NCI-H2081 (cell line): Measurements from ENCODE around the gene AVEN.
"Not testable (repeated sequence)": the region's sequence is repeated elsewhere in the genome, so short reads cannot be mapped to it uniquely, and the experiment has no call there.

ENCODE experiments used
- DNase-seq, 2 experiments: peaks; one replicate each; lab custom pipeline; 2025; lab: John Stamatoyannopoulos, UW

The AVEN gene

GRCh38 chr15:33848011-33848410, 191.0 kb downstream of the AVEN start:
- no peak for DNase-seq

DNA sequence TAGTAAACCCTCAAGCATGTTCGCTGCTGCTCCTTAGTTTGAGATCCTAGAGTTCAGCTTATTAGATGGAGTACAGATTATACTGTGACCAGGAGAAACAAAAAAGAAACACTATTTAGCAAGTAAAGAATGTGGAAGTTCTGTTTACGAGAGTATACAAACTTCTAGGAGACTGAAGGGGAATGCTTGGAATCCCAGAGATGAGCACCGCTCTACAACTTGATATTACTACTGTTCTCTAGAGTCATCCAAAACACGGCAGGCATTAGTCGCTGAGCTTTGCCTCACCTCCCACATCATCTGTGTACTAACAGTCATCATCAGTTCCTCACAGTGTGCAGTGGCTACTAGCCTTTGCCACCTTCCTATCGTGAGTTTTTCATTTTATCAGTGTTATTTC, 192.1 kb downstream of the AVEN start:
- DNase-seq: no peak

GRCh38 chr15:33846142-33846541, 192.9 kb downstream of the AVEN start:
- DNase-seq: no peak

DNA sequence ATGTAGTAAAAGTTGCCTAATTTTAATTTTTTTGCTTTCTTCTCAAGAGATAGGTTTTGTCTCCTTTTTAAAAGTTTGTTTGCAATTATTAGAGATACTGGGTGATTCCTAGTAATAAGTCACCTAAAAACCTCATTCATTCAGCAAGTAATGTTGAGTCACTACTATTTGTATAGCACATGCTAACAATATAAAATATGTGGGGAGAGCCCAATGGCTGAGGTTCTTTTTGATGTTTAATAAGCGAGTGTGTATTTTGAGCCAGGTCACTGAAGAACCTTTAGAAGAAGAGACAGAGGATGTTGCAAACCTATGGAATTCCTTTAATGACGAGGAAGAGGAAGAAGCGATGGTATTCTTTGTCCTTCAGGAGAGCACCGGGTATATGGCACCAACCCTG, 194.4 kb downstream of the AVEN start:
- no peak for DNase-seq

DNA sequence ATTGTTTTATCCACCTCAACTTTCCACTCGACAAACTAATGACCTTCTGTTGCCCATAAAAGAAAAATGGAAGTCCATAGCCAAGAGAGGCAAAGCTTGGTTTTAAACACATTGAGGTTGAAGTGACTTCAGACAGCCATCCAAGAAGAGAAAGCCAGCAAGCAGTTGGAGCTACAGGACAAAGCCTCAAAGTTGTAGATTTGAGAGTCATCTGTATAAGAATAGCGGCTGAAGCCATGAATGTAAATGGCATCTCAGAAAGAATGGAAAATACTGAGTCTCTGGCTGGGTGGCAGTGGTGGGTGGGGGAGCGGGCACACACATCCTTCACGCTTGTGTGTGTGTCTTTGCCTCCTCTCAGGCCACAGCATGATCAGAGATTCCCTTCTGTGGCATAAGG, 194.8 kb downstream of the AVEN start:
- no peak for DNase-seq

- no peak for DNase-seq
Measured at GRCh38 chr15:33840615-33841014, 198.4 kb downstream of the AVEN start.

DNA sequence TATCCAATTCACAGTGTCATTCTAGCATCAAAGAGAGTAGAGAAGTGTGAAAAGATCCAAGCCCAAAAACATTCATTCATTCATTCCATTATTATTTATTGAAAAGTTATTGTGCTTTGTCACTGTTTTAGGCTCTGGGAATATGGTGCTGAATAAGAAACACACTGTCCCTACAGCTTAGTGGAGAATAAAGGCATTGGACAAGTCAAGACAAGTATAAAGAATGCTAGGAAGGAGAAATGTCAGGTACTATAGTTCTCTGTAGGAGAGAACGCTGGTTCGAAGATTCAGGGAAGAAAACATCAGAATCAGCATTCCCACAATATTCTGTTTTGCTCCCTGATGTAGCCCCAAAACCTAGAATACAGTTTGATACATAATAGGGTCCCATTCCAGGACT, 199.5 kb downstream of the AVEN start:
- DNase-seq: no peak

DNA sequence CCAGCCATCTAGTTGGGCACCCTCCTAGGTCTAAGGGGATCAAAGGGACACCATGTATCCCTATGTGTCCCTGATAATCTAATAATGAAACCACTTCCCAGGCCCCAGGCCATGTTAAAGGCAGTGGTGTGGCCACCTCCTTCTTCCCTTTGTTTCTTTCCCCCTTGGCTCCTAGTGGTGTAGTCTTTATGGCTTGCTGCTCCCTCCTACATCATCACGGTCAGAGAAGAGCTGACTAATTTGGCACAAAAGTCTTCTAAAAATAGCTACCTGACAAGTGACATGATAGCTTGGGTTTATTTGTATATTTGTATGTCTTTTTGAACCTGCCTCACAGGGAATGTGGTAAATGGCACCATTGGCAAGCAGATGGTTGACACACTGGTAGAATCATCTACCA, 201.7 kb downstream of the AVEN start:
- DNase-seq: no peak

- no peak for DNase-seq
Measured at GRCh38 chr15:33834892-33835743, 203.9 kb downstream of the AVEN start.

DNA sequence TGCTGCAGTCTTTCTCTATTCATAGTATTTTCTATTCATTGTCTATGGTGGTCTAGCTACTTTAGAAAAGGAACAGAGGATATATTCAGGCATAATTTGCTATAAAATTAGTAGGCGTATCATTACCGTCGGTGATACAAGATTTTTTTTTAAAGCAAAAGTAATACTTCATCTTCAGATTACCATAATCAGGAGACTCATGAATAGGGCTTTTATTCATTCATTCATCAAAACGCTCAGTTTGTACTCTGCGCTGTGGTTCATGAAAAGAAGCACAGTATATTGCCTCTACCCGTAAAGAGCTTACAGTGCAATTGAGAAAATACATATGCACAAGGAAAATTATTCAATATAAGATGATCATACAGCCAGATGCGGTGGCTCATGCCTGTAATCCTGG, 207.4 kb downstream of the AVEN start:
- no peak for DNase-seq

GRCh38 chr15:33830351-33830750, 208.7 kb downstream of the AVEN start:
- DNase-seq: no peak

DNA sequence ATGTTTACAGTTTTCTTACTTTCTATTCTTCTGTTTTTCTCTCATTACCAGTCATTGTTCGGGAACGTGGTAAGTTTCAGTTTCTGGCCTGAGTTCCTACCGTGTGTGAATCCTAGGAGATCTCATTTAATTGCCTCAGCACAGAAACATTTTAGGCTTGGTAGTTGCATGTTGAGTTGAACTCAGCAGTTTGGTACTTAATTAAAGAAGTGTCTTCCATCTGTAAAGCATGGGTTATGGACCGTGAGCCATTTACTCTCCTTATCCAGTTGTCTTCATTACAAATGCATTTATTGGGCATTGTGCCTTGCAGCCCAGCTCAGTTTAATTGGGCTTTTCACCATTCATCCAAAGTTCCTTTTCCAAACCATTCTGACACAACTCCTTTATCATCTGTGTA, 212.8 kb downstream of the AVEN start:
- DNase-seq: no peak

- no peak for DNase-seq
Measured at GRCh38 chr15:33825453-33825852, 213.6 kb downstream of the AVEN start.

GRCh38 chr15:33823119-33823518, 215.9 kb downstream of the AVEN start:
- DNase-seq: no peak

- no peak for DNase-seq
Measured at GRCh38 chr15:33822479-33822878, 216.5 kb downstream of the AVEN start.

DNA sequence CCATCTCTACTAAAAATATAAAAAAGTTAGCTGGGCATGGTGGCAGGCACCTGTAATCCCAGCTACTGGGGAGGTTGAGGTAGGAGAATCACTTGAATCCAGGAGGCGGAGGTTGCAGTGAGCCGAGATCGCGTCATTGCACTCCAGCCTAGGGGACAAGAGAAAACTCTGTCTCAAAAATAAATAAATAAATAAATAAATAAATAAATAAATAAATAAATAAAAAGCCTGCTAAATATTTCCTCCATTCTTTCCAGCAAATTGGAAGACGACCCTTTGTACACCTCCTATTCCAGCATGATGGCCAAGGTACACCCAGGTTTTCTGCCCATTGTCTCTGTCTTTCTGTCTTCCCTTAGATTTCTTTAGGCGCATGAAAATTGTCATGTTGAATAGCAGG, 219.5 kb downstream of the AVEN start:
- DNase-seq: not testable (repeated sequence)
